GM21529 (cell line): Measurements from ENCODE around the gene RPS17.
A peak's percentile ranks its signal among the peaks of the same experiment; 100 is the strongest.
"Not testable (repeated sequence)": the region's sequence is repeated elsewhere in the genome, so short reads cannot be mapped to it uniquely, and the experiment has no call there.

Experiments
- ATAC-seq: cut with Tn5 transposase; IDR thresholded peaks from one replicate; pipeline ENCODE4 v1.9.1; 2021; ENCODE audit not compliant: unreplicated experiment

RPS17 gene

DNA sequence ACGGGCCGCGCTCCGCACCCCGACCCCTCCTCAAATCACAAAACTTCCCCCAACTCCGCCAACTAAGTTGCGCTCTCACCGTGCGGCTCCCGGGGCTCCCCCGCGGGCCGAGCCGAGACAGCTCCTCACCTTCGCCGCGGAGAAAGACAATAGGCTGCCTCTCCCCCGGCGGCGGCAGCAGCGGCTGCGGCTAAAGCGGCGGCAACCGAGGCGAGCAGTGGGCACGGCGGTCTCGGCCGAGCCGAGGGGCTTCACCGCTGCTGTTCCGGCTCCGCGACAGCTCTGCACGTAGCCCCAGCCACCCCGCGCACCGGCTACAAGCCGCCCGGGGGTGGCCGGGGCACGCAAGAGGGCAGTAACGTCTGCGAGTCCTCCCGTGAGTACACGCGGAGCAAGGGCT is 26.7 kb downstream of the RPS17 start:
- not testable (repeated sequence) for ATAC-seq

DNA sequence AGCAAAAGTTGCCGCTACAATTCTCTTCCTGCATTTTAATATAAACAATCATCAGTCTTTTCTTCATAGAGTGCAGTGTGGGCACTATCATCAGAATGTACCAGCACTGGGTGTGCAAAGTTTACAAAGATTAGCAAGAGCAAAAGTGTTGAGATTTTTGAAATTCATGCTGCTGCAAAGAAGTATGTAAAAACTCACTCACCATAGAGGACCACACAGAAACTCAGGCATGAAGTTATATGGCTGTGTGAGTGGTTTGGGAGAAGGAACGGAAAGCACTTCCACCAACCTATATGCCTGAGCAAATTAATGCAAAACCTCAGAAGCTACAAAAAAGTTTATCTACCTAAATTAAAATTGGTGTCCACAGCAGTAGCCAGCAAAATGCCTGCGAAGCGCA is 32.6 kb downstream of the RPS17 start:
- not testable (repeated sequence) for ATAC-seq

DNA sequence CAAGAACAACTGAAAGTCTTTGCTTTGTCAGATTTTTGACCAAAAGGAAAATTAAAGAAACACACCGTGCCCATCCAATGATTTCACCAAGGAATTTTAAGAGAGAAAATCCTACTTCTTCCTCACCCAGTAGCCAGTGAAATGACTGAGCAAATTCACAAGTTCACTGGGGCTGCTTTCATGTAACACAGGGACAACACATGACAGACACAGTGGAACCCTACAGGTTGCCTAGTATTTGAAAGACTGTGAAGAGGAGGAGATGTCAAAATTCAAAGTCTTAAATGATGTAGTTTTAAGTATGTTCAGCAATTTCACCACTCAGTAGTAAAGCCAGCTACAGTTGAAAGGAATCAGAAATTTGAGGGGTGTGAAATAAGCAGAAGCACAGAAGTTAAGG is 33.2 kb downstream of the RPS17 start:
- not testable (repeated sequence) for ATAC-seq

DNA sequence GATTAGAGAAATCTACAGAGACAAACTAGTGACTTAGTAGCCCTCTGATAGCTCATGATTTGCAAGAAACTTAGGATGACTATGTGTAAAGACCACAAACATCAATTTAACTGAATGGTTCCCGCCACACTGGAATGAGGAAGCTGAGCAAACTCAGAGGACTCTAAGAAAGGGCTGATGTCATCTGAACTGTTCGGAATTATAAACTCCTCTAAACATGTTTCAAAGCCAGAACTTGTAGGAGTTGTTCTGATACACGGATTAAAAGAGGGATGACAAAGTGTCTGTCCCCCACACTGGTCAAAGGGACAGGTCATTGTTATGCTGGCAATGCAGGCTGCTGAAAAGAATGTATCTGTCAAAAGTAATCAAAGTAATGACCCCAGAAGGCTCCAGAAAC is 34.4 kb downstream of the RPS17 start:
- not testable (repeated sequence) for ATAC-seq

GRCh38 chr15:82504074-82504473 is 36.2 kb downstream of the RPS17 start:
- not testable (repeated sequence) for ATAC-seq

DNA sequence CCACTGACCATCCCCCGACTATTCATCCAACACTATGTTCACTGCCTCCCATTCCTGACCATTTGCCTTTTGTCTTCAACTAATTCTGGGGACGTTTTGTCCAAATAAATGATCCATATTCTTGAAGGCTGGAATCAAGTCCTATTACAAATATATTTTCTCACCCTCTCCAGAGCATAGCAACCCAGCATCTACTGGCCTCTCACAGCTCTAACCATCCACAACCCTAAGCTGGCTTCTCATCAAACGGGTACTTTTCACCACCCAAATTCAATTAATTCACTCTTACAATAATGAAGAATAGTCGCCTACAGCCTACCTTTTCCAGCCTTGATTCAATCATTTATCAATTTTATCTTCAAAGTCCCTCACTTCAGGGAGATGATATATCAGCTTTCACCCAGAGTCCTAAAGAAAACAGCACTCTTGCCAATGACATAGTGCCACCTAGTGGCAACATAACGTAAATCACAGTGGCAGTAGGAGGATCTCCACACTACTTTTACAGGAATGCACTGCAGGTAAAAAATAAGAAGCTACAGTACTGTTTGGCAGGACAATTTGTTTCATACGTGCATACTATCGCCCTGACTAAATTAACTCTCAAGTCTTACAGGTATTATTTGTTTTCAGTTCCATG is 37.4 kb downstream of the RPS17 start:
- ATAC-seq = peak; percentile 73

DNA sequence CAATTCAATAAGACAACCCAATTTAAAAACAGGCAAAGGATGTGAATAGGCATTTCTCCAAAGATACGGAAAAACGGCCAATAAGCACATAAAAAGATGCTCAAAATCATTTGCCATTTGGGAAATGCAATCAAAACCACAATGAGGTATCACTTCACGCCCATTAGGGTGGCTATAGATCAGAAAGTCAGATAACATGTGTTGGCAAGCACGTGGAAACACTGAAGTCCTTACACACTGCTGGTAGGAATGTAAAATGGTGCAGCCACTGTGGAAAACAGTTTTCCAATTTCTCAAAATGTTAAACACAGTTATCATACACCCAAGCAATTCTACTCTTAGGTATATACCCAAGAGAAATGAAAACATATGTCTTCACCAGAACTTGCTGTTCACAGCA is 39.5 kb downstream of the RPS17 start:
- ATAC-seq = not testable (repeated sequence)

GRCh38 chr15:82497978-82498377 is 42.3 kb downstream of the RPS17 start:
- ATAC-seq = not testable (repeated sequence)

DNA sequence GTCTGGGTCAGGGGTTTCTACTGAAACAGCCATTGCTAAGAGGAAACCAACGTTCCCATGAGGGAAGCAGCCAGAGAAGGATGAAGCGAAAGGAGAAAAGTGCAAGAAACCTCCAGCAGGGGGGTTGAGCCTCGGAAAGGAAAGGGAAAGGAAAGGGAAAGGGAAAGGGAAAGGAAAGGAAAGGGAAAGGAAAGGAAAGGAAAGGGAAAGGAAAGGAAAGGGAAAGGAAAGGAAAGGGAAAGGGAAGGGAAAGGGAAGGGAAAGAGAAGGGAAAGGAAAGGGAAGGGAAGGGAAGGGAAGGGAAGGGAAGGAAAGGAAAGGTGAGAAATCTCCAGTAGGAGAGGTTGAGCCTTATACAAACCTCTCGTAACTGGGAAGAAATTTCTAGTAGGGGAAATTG is 52.0 kb downstream of the RPS17 start:
- ATAC-seq = not testable (repeated sequence)

DNA sequence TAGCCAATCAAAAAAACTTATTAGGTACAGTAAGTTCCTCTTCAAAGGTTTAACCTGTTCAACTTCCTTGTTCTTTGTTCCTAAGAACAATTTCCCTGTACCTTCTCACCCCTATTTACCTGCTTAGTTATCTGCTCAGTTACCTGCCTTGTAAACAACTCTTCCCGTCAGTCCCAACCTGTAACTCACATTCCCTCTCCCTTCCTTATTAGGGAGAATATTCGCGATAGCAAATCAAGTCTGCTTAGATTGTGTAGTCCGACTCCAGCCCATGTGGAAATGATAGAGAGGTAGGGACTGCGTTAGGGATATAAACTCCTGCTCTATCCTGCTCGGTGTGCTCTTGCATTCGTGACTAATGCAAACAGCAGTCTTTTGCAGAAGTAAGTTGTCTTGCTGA is 53.2 kb downstream of the RPS17 start:
- not testable (repeated sequence) for ATAC-seq
